Activated naive CD4-positive, alpha-beta T cell treated with anti-CD3 and anti-CD28 coated beads, Interleukin-2, amount 10 ng/mL, durations not matched to agents 7 days and 5 days (primary cell): ENCODE data around the gene RAD51B.

Experiments
- CTCF ChIA-PET: fragments of 350-600 bp; sonication (Branson Sonifier 250); formaldehyde crosslinking; loops from one replicate; lab custom pipeline; 2021; ENCODE audit warnings: antibody characterized with exemption; lab: Charles Lee
- DNase-seq: peaks from one replicate; pipeline ENCODE4 v3.0.0-alpha.2; 2020
- H3K27ac Mint-ChIP-seq: one replicate; pipeline ENCODE4 v1.8.0; 2021; ENCODE audit warnings: mild to moderate bottlenecking, moderate library complexity, mixed read lengths
- H3K27me3 Mint-ChIP-seq: one replicate; pipeline ENCODE4 v1.8.0; 2021; ENCODE audit warnings: mild to moderate bottlenecking, mixed read lengths
- H3K36me3 Mint-ChIP-seq: one replicate; pipeline ENCODE4 v1.8.0; 2021; ENCODE audit warnings: mixed read lengths
- H3K4me1 Mint-ChIP-seq: one replicate; pipeline ENCODE4 v1.8.0; 2021; ENCODE audit warnings: mixed read lengths
- H3K4me3 Mint-ChIP-seq: one replicate; pipeline ENCODE4 v1.8.0; 2021; ENCODE audit warnings: mild to moderate bottlenecking, moderate library complexity, mixed read lengths
- H3K9me3 Mint-ChIP-seq: one replicate; pipeline ENCODE4 v1.8.0; 2021; ENCODE audit warnings: mixed read lengths

Gene RAD51B

DNA sequence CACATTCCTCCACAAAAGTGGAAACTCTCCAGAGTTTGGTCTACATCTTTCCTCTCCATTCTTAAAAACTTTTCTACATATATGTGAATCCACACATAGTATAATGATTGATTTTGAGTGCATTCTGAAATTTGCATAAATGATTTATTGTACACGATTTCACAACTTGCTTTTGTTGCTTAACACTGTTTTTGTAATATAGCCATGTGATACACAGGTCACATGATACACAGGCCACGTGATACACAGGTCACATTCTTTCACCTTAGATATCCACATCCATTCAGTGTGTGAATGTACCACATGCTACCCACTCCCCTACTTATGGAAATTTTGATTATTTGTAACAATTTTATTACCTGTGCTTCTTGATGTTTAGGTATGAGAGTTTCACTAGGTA lies 654.2 kb downstream of the RAD51B start:
- Mint-ChIP-seq H3K27ac (no peak overlapping the region), H3K27me3 (peaks cover 5% of the 10 kb centered on the region), H3K4me1 (peaks cover 3% of the 10 kb centered on the region), H3K9me3 (no peaks in the 10 kb centered on the region), H3K36me3 (no peaks in the 10 kb centered on the region), H3K4me3 (no peak overlapping the region)
- CTCF ChIA-PET = no interaction called here
- DNase-seq = no peak

DNA sequence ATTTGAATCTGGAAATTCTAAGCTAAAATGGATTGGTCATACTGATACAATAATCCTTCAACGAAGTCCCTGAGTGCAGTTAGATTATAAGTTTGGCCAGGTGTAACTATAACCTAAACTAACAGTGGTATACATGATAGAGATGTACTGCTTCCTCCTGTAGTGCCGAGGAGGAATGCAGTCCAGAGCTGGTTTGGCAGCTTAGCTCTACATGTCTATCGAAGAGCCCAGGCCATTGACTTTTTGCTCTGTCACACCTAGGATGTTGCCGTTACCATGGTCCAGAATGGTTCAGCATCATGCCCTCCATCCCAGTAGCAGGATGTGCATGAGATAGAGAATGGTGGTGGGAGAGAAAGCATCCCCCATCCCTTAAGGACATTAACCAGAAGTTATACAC lies 655.2 kb downstream of the RAD51B start:
- Mint-ChIP-seq H3K27ac (no peak overlapping the region), H3K4me3 (no peak overlapping the region), H3K9me3 (no peaks in the 10 kb centered on the region), H3K4me1 (no peaks in the 10 kb centered on the region), H3K36me3 (no peaks in the 10 kb centered on the region), H3K27me3 (peaks cover 5% of the 10 kb centered on the region)
- CTCF ChIA-PET = no interaction called here
- no peak for DNase-seq

DNA sequence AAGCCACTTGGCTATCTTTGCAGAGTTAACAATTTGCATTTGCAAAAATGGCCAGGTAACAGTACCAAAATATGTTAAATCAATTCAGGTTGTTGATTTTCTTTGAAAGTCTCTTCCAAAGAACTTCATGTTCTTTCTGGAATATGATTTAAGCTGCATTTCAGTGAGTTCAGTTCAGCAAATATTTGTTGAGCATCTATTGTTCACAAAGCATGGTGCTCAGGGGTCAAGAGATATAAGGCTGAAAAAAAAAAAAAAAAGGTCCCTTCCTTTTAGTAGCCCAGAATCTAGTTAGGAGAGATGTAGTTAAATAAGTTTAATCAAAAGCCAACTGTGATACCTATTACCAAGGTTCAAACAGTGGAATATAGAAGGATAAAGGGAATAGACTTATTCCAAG lies 656.2 kb downstream of the RAD51B start:
- H3K27me3 Mint-ChIP-seq = peaks cover 5% of the 10 kb centered on the region
- no peaks in the 10 kb centered on the region for H3K9me3 Mint-ChIP-seq
- H3K4me1 Mint-ChIP-seq = no peaks in the 10 kb centered on the region
- peaks cover 4% of the 10 kb centered on the region for H3K36me3 Mint-ChIP-seq
- DNase-seq = no peak
- H3K27ac Mint-ChIP-seq = no peak overlapping the region
- H3K4me3 Mint-ChIP-seq = no peak overlapping the region
- CTCF ChIA-PET = no interaction called here

DNA sequence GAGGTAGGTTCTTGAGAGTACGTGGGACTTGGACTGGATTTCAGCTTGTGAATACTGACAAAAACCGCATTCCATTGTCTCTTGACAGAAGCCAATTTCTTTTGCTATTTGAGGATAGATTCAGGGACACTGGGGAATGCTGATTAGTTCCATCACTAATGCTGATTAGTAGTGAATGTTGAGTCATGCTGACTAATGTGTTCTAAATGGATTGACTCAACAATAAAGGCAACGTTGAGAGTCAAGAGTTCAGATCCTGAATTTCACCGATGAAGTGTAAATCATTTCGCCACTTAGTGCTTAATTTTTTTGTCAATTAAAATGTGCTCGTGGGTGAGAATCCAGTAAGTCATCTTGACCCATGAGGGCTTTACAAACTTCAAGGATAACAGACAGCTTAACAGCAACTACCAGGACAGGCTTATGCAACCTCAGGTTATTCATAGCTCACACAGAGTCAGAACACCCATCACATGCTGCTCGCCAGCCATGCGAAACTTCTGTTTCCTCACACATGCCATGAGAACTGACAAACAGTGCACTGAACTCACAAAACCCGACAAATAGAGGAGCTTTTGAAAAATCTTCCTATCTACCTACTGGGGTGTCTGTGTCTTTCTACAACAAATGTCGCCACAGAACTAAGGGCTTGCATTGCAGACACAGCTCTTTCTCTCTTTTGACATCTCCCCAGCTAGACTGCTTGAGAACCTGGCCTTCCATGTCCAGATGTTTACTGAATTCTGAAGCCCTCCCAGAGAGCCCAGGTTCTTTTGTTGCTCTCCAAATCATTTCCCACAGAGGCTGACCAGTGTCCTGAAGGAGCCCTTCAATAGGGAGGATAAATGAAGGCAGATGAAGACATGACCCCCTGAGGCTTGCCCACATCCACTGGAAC lies 656.9 kb downstream of the RAD51B start:
- Mint-ChIP-seq H3K4me1 (peaks cover 4% of the 10 kb centered on the region), H3K27ac (no peak overlapping the region), H3K9me3 (no peaks in the 10 kb centered on the region), H3K27me3 (peaks cover 5% of the 10 kb centered on the region), H3K4me3 (no peak overlapping the region), H3K36me3 (peaks cover 10% of the 10 kb centered on the region)
- CTCF ChIA-PET = interaction anchor here (0.6 kb wide), 1 partner anchor 48 kb away, joined by 3 read pairs; no protein-coding TSS in a partner anchor
- DNase-seq = no peak

DNA sequence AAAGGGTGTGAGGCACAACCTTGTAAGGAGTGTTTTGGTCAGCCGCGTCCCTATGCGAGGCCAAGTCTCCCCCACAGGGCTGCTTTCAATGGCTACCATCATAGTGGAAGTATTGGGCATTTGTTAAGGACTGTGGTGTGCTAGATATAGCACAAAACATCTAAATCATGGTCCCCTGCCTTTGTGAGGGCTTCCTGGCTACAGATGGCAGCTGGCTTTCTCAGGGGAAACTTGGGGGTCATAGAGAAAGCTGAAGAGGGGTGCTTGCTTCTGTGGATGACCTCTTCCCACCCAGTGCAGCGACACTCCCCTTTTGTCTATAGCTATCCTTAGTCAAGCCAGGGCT lies 657.5 kb downstream of the RAD51B start:
- H3K27ac Mint-ChIP-seq = no peak overlapping the region
- H3K36me3 Mint-ChIP-seq = peaks cover 10% of the 10 kb centered on the region
- peaks cover 5% of the 10 kb centered on the region for H3K27me3 Mint-ChIP-seq
- DNase-seq = no peak
- CTCF ChIA-PET = interaction anchor here (0.6 kb wide), 1 partner anchor 47 kb away, joined by 3 read pairs; no protein-coding TSS in a partner anchor
- peaks cover 9% of the 10 kb centered on the region for H3K4me1 Mint-ChIP-seq
- no peak overlapping the region for H3K4me3 Mint-ChIP-seq
- no peaks in the 10 kb centered on the region for H3K9me3 Mint-ChIP-seq

DNA sequence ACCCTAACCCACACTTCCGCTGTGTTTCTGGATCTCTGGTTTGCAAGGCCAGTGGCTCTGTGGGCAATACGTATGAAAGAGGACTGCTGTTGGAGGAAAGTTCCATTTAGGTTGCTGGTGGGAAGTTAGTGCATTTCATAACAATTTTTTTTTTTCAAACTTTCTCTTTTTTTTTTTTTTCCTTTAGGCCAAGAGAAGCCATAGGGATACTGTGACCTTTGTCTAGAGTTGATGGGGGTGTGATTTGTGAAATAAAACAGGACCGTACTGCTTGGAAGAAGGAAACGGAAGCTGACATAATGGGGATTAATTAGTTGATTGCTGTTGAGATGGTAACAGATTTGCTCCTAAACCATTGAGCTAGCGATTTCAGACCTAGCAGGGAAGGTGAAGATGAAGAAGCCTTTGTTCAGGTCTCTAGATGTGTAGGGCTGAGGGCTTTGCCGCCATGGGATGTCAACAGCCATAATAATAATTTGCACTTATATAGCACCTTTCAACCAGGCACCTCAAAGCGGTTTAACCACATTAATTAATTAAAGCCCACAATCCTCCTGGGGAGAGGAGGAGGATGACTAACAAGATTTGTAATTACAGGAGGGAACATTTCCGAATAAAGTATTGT lies 658.0 kb downstream of the RAD51B start:
- CTCF ChIA-PET = interaction anchor here (0.6 kb wide), 1 partner anchor 47 kb away, joined by 3 read pairs; no protein-coding TSS in a partner anchor
- peaks cover 5% of the 10 kb centered on the region for H3K27me3 Mint-ChIP-seq
- DNase-seq = no peak
- no peaks in the 10 kb centered on the region for H3K9me3 Mint-ChIP-seq
- peaks cover 10% of the 10 kb centered on the region for H3K4me1 Mint-ChIP-seq
- H3K27ac Mint-ChIP-seq = no peak overlapping the region
- no peak overlapping the region for H3K4me3 Mint-ChIP-seq
- H3K36me3 Mint-ChIP-seq = peaks cover 10% of the 10 kb centered on the region

DNA sequence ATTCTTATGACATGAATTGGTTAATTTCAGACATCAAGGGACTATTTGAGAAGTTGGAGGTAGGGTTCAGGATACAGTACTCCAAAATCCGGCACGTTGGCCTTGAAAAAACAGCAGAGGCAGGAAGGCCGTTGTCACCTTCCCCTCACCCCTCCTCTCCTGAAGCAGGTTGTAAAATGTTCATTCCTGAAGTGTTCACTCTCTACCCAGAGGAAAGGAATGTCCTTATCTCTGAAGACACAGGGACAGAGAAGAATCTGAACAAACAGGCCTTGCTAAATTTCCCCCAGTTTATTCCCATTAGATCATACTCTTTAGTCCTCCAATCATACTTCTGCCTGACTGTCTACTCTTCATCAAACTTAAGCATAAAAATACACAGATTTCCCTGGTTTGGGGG lies 659.7 kb downstream of the RAD51B start:
- CTCF ChIA-PET = no interaction called here
- H3K4me1 Mint-ChIP-seq = peaks cover 26% of the 10 kb centered on the region

DNA sequence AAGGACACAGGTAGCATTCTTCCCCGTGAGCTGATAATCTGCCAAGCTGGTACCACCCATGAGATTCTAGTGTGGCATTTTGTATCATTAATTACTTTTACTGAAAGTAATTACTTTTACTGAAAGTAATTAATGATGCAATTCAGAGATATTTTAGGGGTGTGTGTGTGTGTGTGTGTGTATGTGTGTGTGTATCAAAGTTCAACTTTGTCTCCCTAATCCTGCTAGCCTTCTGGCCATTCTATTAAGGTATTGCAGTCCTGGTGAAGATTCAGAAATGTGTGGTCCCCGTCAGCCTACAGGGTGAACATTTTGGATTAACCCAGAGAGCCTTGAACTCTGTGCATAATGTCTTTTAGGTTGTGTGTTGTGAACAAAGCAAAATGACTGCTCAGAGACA lies 662.4 kb downstream of the RAD51B start:
- Mint-ChIP-seq H3K4me1 (peaks cover 33% of the 10 kb centered on the region), H3K4me3 (no peak overlapping the region), H3K36me3 (peaks cover 13% of the 10 kb centered on the region), H3K27ac (no peak overlapping the region), H3K9me3 (no peaks in the 10 kb centered on the region), H3K27me3 (no peaks in the 10 kb centered on the region)
- DNase-seq = no peak
- CTCF ChIA-PET = no interaction called here

More for the DNA sequence above, 659.7 kb downstream of the RAD51B start:
- no peak for DNase-seq
- no peaks in the 10 kb centered on the region for H3K9me3 Mint-ChIP-seq
- H3K36me3 Mint-ChIP-seq = peaks cover 13% of the 10 kb centered on the region
- peaks cover 5% of the 10 kb centered on the region for H3K27me3 Mint-ChIP-seq
- no peak overlapping the region for H3K27ac Mint-ChIP-seq
- H3K4me3 Mint-ChIP-seq = no peak overlapping the region

DNA sequence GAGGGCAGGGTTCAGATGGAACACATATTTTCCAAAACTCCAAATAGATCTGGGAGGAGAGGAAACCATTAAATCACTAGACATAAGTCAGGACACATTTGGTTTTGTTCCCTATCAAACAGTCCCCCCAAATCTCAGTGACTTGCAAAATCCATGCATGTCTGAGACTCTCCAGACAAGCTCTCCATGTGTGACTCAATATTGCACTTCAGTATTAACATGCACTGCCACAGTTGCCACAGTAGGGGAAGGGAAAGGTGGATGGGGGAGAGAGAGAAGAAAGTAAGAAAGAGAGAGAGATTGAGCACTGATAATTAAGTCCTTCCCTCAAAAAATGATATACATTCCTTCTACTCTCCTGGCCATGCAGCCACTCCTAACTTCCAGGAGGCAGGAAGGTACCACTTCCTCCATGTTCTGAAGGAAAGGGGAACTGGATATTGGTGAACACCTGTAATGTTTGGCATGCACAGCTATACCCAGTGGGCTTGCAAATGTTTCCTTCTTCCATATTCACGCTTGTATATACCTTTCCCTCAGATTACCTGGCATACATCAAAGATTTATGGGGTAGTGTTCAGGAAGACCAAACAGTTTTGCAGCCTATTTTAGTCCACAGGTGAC lies 663.3 kb downstream of the RAD51B start:
- peaks cover 14% of the 10 kb centered on the region for H3K36me3 Mint-ChIP-seq
- H3K4me3 Mint-ChIP-seq = no peak overlapping the region
- DNase-seq = no peak
- H3K27ac Mint-ChIP-seq = peak overlapping the region; percentile 15
- H3K9me3 Mint-ChIP-seq = no peaks in the 10 kb centered on the region
- H3K27me3 Mint-ChIP-seq = no peaks in the 10 kb centered on the region
- peaks cover 33% of the 10 kb centered on the region for H3K4me1 Mint-ChIP-seq
- CTCF ChIA-PET = interaction anchor here (1.1 kb wide), 1 partner anchor 33 kb away, joined by 3 read pairs; no protein-coding TSS in a partner anchor

DNA sequence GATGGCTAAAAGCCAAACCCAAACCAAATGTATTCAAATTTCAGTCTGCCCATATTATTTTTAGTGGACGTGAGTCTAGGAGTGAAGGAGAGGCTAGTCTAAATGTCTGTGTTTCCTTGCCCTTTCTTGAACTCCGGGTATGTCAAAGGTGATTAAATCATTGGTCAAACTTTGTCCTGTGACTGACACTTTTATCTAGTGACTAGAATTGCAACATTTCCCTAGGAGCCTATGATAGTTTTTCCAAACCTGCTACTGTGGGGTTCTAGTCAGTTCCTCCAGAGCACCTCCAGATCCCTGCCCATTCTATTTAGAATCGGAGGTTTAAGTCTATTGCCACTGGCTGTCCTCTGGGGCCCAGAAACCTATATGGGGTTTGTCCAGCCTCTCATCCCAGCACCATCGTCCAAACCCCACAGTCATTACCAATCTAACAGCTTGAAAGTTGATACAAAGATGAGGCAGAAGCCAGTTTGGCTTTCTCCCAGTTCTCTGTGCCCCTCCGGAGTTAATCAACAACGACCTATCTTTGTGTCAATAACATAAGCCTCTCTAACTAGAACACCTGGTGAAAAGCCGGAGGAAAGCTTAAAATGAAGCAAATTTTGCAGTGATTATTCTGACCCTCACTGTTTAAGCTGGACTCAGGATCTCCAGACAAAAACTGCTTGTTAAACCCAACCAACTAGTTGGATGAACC lies 666.6 kb downstream of the RAD51B start:
- no peak overlapping the region for H3K27ac Mint-ChIP-seq

DNA sequence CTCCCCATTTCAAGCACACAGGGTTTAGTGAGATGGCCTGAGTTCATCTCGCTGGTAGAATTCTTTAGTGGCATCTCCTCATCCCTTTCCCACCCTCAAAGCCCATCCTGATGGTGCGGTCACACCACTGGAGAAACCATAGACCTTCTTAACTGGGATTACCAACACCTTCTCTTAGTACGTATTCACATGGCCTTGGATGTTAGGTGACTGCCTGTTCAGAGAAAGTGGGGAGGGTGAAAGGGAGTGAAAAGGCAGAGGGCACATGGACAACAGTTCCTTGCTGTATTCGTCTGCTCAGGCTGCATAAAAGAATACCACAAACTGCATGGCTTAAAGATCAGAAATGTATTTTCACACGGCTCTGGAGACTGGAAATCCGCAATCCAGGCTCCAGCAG lies 667.2 kb downstream of the RAD51B start:
- CTCF ChIA-PET = no interaction called here
- H3K27me3 Mint-ChIP-seq = no peaks in the 10 kb centered on the region
- H3K9me3 Mint-ChIP-seq = no peaks in the 10 kb centered on the region
- H3K27ac Mint-ChIP-seq = no peak overlapping the region
- H3K4me3 Mint-ChIP-seq = no peak overlapping the region
- no peak for DNase-seq
- H3K36me3 Mint-ChIP-seq = peaks cover 5% of the 10 kb centered on the region
- peaks cover 25% of the 10 kb centered on the region for H3K4me1 Mint-ChIP-seq

More for the DNA sequence above, 666.6 kb downstream of the RAD51B start:
- Mint-ChIP-seq H3K4me1 (peaks cover 31% of the 10 kb centered on the region), H3K27me3 (no peaks in the 10 kb centered on the region), H3K9me3 (no peaks in the 10 kb centered on the region), H3K36me3 (peaks cover 7% of the 10 kb centered on the region), H3K4me3 (no peak overlapping the region)
- CTCF ChIA-PET = no interaction called here
- no peak for DNase-seq

DNA sequence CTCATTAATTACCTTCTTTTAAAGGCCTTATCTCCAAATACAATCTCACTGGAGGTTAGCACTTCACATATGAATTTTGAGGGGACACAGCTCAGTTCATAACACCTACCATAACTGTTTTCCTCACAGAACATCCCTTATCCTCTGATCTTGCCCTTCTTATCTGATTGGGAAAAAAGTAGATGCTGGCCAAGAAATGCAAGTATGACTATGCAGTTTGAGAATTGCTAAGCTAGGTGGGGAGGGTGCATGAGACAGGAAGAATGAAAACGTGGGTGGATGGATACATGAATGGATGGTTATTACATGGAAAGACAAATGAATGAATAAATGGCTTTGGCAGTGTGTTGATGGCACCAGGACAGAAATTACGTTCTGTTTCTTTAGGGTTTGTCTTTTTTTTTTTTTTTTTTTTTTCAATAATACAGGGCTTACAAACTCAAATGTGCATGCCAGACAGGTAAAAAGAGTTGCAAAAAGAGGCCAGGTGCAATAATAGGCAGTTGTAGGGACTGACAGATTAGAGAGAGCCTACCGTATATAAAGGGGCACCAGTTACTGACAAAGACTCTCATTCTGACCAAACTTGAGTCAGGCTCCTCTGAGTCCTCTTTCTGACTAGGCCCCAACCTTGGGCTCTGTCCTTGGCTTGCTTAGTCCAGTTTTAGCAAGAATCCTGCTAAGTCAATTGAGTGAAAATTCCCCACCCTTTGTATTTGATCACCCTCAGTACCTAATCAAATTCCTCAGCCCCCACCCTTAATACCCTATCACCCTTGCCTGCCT lies 668.4 kb downstream of the RAD51B start:
- Mint-ChIP-seq H3K27me3 (no peaks in the 10 kb centered on the region), H3K4me3 (no peak overlapping the region), H3K27ac (no peak overlapping the region), H3K9me3 (no peaks in the 10 kb centered on the region), H3K4me1 (peaks cover 19% of the 10 kb centered on the region), H3K36me3 (peaks cover 3% of the 10 kb centered on the region)
- CTCF ChIA-PET = no interaction called here
- DNase-seq = no peak

DNA sequence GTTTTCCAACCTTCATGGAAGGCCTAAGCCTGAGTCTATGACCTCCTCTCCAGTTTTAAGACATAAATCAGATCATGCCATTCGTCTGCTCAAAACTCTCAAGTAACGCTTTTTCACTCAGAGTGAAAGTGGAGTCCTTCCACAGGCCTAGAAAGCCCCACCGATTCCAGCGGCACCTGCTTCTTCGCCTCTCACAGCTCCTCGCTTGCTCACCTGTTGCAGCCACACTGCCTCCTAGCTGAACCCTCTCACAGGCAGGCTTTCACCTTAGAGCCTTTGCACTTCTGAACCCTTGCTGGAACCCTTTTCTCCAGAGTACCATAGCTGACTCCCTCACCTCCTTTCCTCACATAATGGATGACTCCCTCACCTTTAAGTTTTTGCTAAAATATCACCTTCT lies 672.2 kb downstream of the RAD51B start:
- no peaks in the 10 kb centered on the region for H3K9me3 Mint-ChIP-seq
- peaks cover 15% of the 10 kb centered on the region for H3K4me1 Mint-ChIP-seq
- H3K27me3 Mint-ChIP-seq = peaks cover 12% of the 10 kb centered on the region
- no peak overlapping the region for H3K4me3 Mint-ChIP-seq
- CTCF ChIA-PET = interaction anchor here (0.5 kb wide), 1 partner anchor 11 kb away, joined by 3 read pairs; no protein-coding TSS in a partner anchor
- DNase-seq = no peak
- peaks cover 4% of the 10 kb centered on the region for H3K36me3 Mint-ChIP-seq
- no peak overlapping the region for H3K27ac Mint-ChIP-seq
